ENCODE measurements around the gene NDUFB4. TPM values are rescaled to one million over a fixed set of nuclear protein-coding genes. Genes with fewer than 3 reads are reported as not detected.

The NDUFB4 gene
- total RNA-seq, 1 experiment from 2014 or later, result 161 TPM

DNA sequence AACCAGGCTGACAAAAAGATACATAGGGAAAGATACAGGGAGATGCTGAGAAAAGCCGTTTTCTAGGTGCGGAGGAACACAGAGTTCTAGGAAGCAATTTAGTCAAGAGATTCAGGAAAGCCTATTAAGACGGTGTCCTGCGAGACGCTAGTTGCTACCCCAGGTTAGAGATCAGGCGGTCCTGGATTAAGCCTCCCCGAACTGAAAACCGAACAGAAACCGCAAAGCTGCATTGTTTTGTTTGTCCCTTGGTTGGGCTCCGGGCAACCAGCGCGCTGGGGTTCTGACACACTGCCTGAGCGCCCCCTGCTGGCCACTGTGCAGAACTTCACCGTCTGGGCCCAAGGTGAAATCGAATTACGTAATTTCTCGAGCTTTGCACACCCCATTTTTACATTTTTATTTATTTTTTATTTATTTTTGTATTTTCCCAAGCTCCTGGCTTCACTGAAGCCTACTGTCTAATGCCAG lies 37.3 kb upstream of the NDUFB4 start:
- Histone ChIP-seq H3K4me2 (ENCODE audit: low read length) (peak overlapping the region; percentile 72), H3K9ac (ENCODE audit: low read length) (peak overlapping the region; percentile 67), H3K79me2 (ENCODE audit: insufficient read depth, low read length) (no peaks in the 10 kb centered on the region), H2AFZ (ENCODE audit: low read depth, low read length, poor library complexity, severe bottlenecking) (peak overlapping the region; percentile 96), H3K27me3 (ENCODE audit: insufficient read depth, low read length) (no peaks in the 10 kb centered on the region), H3K27ac (ENCODE audit: low read depth, low read length) (peak overlapping the region; percentile 24; the same call in 1 of the 2 replicates), H3K9me3 (ENCODE audit: control insufficient read depth in 1 of 2, insufficient read depth in 1 of 2, low read depth in 1 of 2, low read length in 2 of 2) (no peaks in the 10 kb centered on the region), H3K4me3 (replicated peaks in 1 of 2; ENCODE audit: low read depth in 1 of 2, low read length in 2 of 2) (peak overlapping the region; percentile 52 to 65), H3K9me2 (ENCODE audit: insufficient read depth) (no peaks in the 10 kb centered on the region), H3K36me3 (ENCODE audit: control insufficient read depth in 1 of 2, insufficient read depth in 2 of 2, low read length in 2 of 2) (no peaks in the 10 kb centered on the region), H4K20me1 (ENCODE audit: insufficient read depth) (no peaks in the 10 kb centered on the region), H3K4me1 (ENCODE audit: control insufficient read depth in 1 of 2, insufficient read depth in 2 of 2, low read length in 2 of 2) (peaks cover 15 to 35% of the 10 kb centered on the region in 2 experiments)
- ChIA-PET CTCF (interaction anchor here (0.5 to 5.9 kb wide), 21 partner anchors 9 to 1769 kb away, joined by 3 to 157 read pairs (median 4); partner anchors contain the start of genes LRRC58 and NDUFB4), RAD21 (ENCODE audit: low non-redundant PET in 1 of 2, low total read pairs in 2 of 2, uncharacterized antibody in 2 of 2, unreplicated experiment in 2 of 2) (interaction anchor here (0.7 to 1.6 kb wide), 8 partner anchors 38 to 314 kb away, joined by 3 to 12 read pairs (median 6); partner anchors contain the start of gene NDUFB4 (in 1 of the 2)), POLR2A (interaction anchor here (2.3 kb wide), 1 partner anchor 141 kb away, joined by 12 read pairs; no protein-coding TSS in a partner anchor)
- intact Hi-C loops (cut with micrococcal nuclease), result loop anchor here (1.0 kb wide), 2 partner anchors 140 to 315 kb away; no protein-coding TSS in a partner anchor
- peak; percentile 96 for TF ChIP-seq RAD21 (IDR thresholded peaks at IDR 0.05; ENCODE audit: low read depth)
- TF ChIP-seq SIN3A (IDR thresholded peaks at IDR 0.05; ENCODE audit: low read depth), result no peak
- peak; percentile 73; the same call in 1 of the 2 replicates for TF ChIP-seq CEBPB (IDR thresholded peaks at IDR 0.05; ENCODE audit: low read depth)
- TF ChIP-seq, protein P1, sequence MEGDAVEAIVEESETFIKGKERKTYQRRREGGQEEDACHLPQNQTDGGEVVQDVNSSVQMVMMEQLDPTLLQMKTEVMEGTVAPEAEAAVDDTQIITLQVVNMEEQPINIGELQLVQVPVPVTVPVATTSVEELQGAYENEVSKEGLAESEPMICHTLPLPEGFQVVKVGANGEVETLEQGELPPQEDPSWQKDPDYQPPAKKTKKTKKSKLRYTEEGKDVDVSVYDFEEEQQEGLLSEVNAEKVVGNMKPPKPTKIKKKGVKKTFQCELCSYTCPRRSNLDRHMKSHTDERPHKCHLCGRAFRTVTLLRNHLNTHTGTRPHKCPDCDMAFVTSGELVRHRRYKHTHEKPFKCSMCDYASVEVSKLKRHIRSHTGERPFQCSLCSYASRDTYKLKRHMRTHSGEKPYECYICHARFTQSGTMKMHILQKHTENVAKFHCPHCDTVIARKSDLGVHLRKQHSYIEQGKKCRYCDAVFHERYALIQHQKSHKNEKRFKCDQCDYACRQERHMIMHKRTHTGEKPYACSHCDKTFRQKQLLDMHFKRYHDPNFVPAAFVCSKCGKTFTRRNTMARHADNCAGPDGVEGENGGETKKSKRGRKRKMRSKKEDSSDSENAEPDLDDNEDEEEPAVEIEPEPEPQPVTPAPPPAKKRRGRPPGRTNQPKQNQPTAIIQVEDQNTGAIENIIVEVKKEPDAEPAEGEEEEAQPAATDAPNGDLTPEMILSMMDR (IDR thresholded peaks at IDR 0.05 in 2 of 3, conservative IDR thresholded peaks at IDR 0.05 in 1 of 3; ENCODE audit: borderline replicate concordance in 1 of 3, insufficient read depth in 1 of 3, low read depth in 2 of 3, low read length in 2 of 3), result peak; percentile 83 to 95 (median 92)
- peak; percentile 24 for TF ChIP-seq YY1 (IDR thresholded peaks at IDR 0.05; ENCODE audit: extremely low read depth, insufficient replicate concordance, low read depth, low read length)
- peak; percentile 76 for DNase-seq (ENCODE audit: low read depth, low spot score)
- no TSS peak for BruUV-seq (replicated peaks)
- peak; percentile 62 for ATAC-seq
